ENCODE measurements around the gene AKR1C8. TPM values are rescaled to one million over a fixed set of nuclear protein-coding genes. Genes with fewer than 3 reads are reported as not detected.
"Not testable (repeated sequence)": the region's sequence is repeated elsewhere in the genome, so short reads cannot be mapped to it uniquely, and the experiment has no call there.

Gene AKR1C8
- polyA plus RNA-seq, 6 donors from 2014 or later = not detected

- Mint-ChIP-seq H3K36me3 (no peaks in the 10 kb centered on the region), H3K4me3 (no peak overlapping the region), H3K4me1 (peaks cover 0 to 4% (median 0%) of the 10 kb centered on the region in 3 donors), H3K27me3 (peaks cover 0 to 5% (median 0%) of the 10 kb centered on the region in 3 donors), H3K9me3 (peaks cover 0 to 9% (median 4%) of the 10 kb centered on the region in 7 donors), H3K27ac (no peak overlapping the region)
- DNase-seq (no peak), ATAC-seq (ENCODE audit: low read depth in 2 of 2) (no peak)
Measured at GRCh38 chr10:5117026-5117425, 67.9 kb downstream of the AKR1C8 start.

GRCh38 chr10:5116621-5117020, 68.3 kb downstream of the AKR1C8 start:
- H3K4me3 Mint-ChIP-seq = no peak overlapping the region
- no peak for DNase-seq
- H3K9me3 Mint-ChIP-seq = peaks cover 0 to 9% (median 4%) of the 10 kb centered on the region in 7 donors
- no peak for ATAC-seq (ENCODE audit: low read depth in 2 of 2)
- H3K27ac Mint-ChIP-seq = no peak overlapping the region
- H3K27me3 Mint-ChIP-seq = peaks cover 0 to 5% (median 0%) of the 10 kb centered on the region in 3 donors
- peaks cover 0 to 4% (median 0%) of the 10 kb centered on the region in 3 donors for H3K4me1 Mint-ChIP-seq
- no peaks in the 10 kb centered on the region for H3K36me3 Mint-ChIP-seq

DNA sequence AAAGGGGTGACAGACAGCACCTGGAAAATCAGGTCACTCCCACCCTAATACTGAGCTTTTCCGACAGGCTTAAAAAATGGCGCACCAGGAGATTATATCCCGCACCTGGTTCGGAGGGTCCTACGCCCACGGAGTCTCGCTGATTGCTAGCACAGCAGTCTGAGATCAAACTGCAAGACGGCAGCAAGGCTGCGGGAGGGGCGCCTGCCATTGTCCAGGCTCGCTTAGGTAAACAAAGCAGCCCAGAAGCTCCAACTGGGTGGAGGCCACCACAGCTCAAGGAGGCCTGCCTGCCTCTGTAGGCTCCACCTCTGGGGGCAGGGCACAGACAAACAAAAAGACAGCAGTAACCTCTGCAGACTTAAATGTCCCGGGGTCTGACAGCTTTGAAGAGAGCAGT, 75.1 kb downstream of the AKR1C8 start:
- not testable (repeated sequence) for H3K9me3 Mint-ChIP-seq; H3K36me3 Mint-ChIP-seq; H3K27ac Mint-ChIP-seq; H3K4me1 Mint-ChIP-seq; DNase-seq; H3K4me3 Mint-ChIP-seq; ATAC-seq (ENCODE audit: low read depth in 2 of 2); H3K27me3 Mint-ChIP-seq

DNA sequence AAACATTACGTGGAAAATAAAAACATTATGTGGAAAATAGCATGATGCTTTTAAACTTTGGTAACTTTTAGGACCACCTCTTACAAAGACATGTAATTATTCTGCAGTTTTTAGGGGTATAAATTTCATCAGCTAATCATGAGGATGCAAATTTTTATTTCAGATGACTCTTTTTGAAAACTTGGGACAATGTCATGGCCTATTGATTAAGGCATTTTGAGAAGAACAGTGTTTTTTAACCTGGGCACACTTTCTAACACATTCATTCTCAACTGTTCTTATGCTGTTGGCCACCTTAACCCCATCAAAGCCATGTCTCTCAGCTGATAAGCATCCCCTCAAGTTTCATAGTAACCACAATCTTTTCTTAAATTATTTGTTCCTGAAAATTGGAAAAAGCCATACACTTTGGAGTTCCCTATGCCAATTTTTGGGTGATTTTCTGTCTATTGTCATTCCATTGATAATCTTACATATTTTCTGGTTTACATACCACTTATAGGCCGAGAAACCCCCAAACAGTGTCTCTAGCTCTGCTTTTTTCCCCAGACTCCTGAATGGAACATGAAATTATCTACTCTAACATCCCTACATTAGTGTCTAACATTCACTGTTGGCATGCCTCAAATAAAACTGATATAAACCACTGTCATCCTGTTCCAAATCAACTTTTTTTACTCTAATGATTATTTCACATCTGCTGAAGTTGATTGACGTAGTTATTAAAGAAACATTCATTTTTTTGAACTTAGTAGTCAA, 76.1 kb downstream of the AKR1C8 start:
- no peak for DNase-seq
- Mint-ChIP-seq H3K36me3 (no peaks in the 10 kb centered on the region), H3K27me3 (no peaks in the 10 kb centered on the region), H3K4me1 (no peaks in the 10 kb centered on the region), H3K4me3 (no peak overlapping the region), H3K27ac (no peak overlapping the region), H3K9me3 (peaks cover 0 to 5% (median 3%) of the 10 kb centered on the region in 7 donors)
- ATAC-seq (ENCODE audit: low read depth in 2 of 2) = no peak

GRCh38 chr10:5107860-5108526, 77.0 kb downstream of the AKR1C8 start:
- Mint-ChIP-seq H3K9me3 (peaks cover 0 to 3% (median 3%) of the 10 kb centered on the region in 7 donors), H3K36me3 (no peaks in the 10 kb centered on the region), H3K27ac (peak overlapping the region in 1 of 6 donors; percentile 66), H3K4me1 (no peaks in the 10 kb centered on the region), H3K4me3 (no peak overlapping the region), H3K27me3 (no peaks in the 10 kb centered on the region)
- DNase-seq (no peak), ATAC-seq (ENCODE audit: low read depth in 2 of 2) (no peak)

DNA sequence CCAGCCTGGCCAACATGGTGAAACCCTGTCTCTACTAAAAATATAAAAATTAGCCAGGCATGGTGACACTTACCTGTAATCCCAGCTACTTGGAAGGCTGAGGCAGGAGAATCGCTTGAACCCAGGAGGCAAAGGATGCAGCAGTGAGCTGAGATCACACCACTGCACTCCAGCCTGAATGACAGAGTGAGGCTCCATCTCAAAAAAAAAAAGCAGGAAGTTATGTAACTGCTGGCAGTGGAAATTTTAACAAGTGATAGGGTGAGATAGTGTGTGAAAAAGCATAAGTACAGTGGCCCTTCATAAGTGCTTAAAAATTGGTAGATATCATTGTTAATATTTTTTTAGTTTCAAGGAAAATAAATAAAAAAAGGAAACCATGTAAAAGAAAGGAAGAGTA, 78.4 kb downstream of the AKR1C8 start:
- Mint-ChIP-seq H3K27ac (no peak overlapping the region), H3K36me3 (no peaks in the 10 kb centered on the region), H3K4me3 (no peak overlapping the region), H3K27me3 (no peaks in the 10 kb centered on the region), H3K9me3 (peaks cover 0 to 3% (median 0%) of the 10 kb centered on the region in 7 donors), H3K4me1 (no peaks in the 10 kb centered on the region)
- no peak for ATAC-seq (ENCODE audit: low read depth in 2 of 2)
- DNase-seq = no peak

GRCh38 chr10:5105626-5106025, 79.3 kb downstream of the AKR1C8 start:
- peaks cover 0 to 3% (median 0%) of the 10 kb centered on the region in 7 donors for H3K9me3 Mint-ChIP-seq
- DNase-seq (no peak), ATAC-seq (ENCODE audit: low read depth in 2 of 2) (no peak)
- H3K27ac Mint-ChIP-seq = no peak overlapping the region
- H3K4me3 Mint-ChIP-seq = no peak overlapping the region
- H3K36me3 Mint-ChIP-seq = no peaks in the 10 kb centered on the region
- no peaks in the 10 kb centered on the region for H3K27me3 Mint-ChIP-seq
- no peaks in the 10 kb centered on the region for H3K4me1 Mint-ChIP-seq

Other genes starting within 250 kb of the AKR1C8 start
- gene AKR1C1, start 221.7 kb downstream of the AKR1C8 start, polyA plus RNA-seq (ENCODE audit: low read depth in 6 of 6) = not detected
- not detected for gene AKR1C2, start 181.3 kb downstream of the AKR1C8 start, polyA plus RNA-seq (ENCODE audit: low read depth in 6 of 6)
- gene AKR1C3, start 90.7 kb downstream of the AKR1C8 start, polyA plus RNA-seq (ENCODE audit: low read depth in 6 of 6) = 1 to 10 TPM in 1 of 6 donors, under 1 TPM in 4, not detected in 1; 0.29 to 1.6 (median 0.58) TPM
- not detected for gene AKR1C4, start 11.7 kb upstream of the AKR1C8 start, polyA plus RNA-seq (ENCODE audit: low read depth in 6 of 6)
- gene UCN3, start 179.8 kb upstream of the AKR1C8 start, polyA plus RNA-seq (ENCODE audit: low read depth in 6 of 6) = not detected
- not detected for gene TUBAL3, start 219.7 kb upstream of the AKR1C8 start, polyA plus RNA-seq (ENCODE audit: low read depth in 6 of 6)
- 1 to 10 TPM in 5 of 6 donors, not detected in 1; 3.7 to 6.0 (median 4.2) TPM for gene NET1, start 227.4 kb upstream of the AKR1C8 start, polyA plus RNA-seq (ENCODE audit: low read depth in 6 of 6)